GDM1 (cell line): Measurements from ENCODE around the gene FCGBP.
A peak's percentile ranks its signal among the peaks of the same experiment; 100 is the strongest.

Experiments
- DNase-seq: peaks from one replicate; lab custom pipeline; 2025; lab: John Stamatoyannopoulos, UW

Gene FCGBP

DNA sequence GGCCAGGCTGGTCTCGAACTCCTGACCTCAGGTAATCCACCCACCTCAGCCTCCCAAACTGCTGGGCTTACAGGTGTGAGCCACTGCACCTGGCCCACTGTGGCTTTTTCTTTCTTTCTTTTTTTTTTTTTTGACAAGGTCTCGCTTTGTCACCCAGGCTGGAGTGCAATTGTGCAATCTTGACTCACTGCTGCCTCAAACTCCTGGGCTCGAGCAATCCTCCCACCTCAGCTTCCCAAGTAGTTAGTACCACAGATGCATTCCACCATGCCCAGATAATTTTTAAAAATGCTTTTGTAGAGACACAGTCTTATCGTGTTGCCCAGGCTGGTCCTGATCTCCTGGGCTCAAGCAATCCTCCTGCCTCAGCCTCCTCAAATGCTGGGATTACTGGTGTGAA lies 12.1 kb upstream of the FCGBP start:
- DNase-seq: no peak

DNA sequence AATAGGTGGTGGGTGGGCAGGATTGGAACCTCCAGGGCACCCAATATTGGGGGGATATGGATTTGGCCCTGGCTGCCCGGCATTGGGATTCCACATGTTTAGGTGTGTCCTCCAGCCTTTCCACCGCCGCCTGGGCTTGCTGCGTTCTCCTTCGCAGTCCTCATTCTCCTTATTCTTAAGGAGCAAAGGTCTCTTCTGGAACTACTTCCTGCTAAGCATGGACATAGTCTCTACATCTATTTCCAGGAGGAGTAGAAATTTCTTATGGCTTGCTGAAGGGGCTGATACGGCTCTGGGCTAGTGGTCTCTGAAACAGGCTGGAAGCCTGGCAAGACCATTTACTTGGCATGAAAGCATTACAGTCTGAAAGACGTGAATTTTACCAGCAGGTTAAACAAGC lies 9.2 kb upstream of the FCGBP start:
- no peak for DNase-seq

- DNase-seq: no peak
Observed at GRCh38 chr19:39942366-39942730, 7.9 kb upstream of the FCGBP start.

- peak; percentile 52 for DNase-seq
Observed at GRCh38 chr19:39941615-39942365, 7.4 kb upstream of the FCGBP start.

DNA sequence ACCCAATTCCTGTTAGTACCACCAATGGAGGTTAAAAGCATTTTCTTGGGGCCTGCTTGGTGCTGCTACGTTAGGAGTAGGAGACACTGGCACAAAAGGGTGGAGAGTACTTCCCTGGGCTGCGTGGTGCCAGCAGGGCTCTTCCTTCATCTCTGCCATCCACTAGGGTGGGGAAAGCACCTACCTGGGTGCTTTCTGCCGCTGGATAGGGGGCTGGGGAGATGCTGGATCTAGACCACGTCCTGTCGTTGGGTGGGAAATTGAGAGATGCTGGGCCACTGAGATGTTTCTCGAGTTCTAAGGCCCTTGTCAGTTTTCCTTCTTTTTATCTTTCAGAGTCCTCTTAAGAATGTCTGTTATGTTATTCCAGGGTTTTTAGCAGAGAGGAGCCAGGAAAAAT lies 6.7 kb upstream of the FCGBP start:
- DNase-seq: no peak

GRCh38 chr19:39940221-39940833 lies 5.9 kb upstream of the FCGBP start:
- no peak for DNase-seq

- DNase-seq: no peak
Observed at GRCh38 chr19:39939556-39939955, 5.1 kb upstream of the FCGBP start.

DNA sequence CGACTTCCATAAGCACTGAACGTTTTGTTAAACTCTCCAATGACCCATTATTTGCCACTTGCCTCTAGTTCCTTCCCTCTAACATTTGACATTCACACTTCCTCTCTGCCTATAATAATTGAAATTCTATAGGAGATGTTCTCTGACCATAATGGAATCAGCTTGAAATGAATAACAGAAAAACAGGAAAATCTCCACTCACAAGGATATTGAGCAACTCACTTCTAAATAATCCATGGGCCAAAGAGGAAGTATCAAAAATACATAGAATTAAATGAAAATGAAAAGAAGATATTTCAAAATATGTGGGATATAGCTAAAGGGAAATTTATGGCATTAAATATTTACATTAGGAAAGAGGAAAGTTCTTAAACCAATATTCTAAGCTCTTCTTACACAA lies 3.4 kb upstream of the FCGBP start:
- no peak for DNase-seq

DNA sequence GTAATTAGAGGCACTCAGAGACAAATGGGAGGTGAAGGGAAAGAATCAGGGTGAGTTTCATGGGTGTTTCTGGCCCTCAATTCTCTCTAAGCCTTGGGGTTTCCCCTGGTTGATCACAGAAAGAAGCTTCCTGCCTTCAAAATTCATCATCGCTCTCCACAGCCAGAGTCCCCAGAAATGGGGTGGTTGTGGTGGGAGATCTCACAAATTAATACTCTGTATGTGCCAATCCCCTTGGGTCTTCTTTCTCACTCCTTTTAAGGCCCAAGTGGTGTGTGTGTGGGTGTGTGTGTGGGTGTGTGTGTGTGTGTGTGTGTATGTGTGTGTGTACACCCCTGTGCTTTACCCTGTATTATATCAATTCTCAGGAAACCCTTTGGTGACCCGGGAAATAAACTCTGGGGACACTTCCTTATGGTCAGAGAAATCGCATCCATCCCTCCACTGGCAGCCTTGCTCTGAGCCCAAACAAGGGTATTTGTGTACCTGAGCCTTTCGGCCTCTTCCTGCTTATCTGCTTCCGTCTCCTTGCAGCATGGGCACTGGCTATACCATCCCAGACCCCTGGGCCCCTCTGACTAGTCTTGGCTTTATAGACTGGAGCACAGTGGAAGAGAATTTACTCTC lies 2.8 kb upstream of the FCGBP start:
- DNase-seq: no peak

DNA sequence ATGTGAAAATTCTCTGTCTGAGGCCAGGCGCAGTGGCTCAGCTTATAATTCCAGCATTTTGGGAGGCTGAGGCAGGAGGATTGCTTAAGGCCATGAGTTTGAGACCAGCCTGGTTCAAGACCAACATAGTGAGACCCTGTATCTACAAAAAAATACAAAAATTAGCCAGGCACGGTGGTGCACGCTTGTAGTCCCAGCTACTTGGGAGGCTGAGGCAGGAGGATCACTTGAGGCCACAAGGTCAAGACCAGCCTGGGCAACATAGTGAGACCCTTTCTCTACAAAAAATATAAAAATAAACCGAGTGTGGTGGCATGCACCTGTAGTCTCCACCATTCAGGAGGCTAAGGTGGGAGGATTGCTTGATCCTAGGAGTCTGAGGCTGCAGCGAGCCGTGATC lies 2.2 kb upstream of the FCGBP start:
- DNase-seq: no peak

GRCh38 chr19:39936020-39936419 lies 1.6 kb upstream of the FCGBP start:
- DNase-seq: no peak

- no peak for DNase-seq
Observed at GRCh38 chr19:39935364-39935661, 879 bp upstream of the FCGBP start.

GRCh38 chr19:39929750-39930149 lies 4.7 kb downstream of the FCGBP start:
- no peak for DNase-seq

DNA sequence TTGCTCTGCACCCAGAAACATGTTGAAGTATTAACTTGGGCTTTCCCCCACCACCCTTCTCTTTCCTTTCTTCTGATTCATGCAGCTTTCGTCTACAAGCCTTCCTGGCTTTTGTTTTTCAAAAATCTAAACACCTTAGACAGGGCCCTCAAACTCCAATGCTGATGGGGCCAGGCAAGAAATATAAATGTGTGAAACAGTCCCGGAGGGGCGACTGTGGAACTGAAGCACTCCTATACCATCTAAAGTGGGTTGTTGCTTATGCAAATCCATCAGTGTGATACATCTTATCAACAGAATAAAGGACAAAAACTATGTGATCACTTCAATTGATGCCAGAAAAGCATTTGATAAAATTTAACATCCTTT lies 6.1 kb downstream of the FCGBP start:
- DNase-seq: no peak

GRCh38 chr19:39927524-39928356 lies 6.7 kb downstream of the FCGBP start:
- no peak for DNase-seq

DNA sequence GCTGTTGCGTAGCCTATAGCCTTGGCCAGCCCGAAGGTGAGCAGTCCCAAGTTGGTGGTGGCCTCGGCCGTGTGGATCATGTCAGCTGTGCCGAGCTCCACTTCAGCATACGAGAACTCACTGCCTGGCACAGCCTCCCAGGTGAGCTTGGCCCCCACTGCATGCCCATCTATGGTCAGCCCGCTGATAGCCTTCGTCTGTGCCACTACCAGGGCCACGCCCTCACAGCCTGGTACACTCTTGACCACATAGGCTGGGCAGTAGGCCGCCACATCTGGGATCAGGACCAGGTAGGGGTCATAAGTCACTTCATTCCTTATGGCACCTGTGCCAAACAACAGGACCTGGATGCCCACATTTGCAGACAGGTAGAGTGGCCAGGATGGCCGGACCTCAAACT lies 7.4 kb downstream of the FCGBP start:
- no peak for DNase-seq

DNA sequence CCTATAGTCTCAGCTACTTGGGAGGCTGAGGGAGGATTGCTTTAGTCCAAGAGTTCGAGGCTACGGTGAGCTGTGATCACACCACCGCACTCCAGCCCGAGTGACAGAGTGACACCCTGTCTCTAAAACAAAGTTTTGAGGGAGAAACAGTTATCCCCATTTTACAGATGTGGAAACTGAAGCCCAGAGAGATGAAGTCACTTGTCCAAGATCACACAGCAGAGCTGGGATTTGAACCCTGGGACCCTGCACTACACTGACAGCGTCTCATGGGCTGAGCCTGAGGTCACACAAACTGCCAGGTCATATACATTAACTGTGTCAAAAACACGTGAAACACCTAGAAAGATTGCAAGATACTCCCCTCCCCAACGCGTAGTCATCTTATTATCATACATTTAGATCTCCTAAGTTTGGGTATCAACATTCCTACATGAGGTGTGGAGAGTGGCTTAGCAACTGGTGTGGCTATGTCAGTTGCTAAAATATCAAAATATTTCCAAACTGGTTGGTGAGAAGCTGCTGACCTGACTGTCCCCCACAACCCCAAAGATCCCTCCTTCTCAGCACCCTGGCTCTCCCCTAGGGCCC lies 8.2 kb downstream of the FCGBP start:
- no peak for DNase-seq

GRCh38 chr19:39924952-39925351 lies 9.5 kb downstream of the FCGBP start:
- DNase-seq: no peak

DNA sequence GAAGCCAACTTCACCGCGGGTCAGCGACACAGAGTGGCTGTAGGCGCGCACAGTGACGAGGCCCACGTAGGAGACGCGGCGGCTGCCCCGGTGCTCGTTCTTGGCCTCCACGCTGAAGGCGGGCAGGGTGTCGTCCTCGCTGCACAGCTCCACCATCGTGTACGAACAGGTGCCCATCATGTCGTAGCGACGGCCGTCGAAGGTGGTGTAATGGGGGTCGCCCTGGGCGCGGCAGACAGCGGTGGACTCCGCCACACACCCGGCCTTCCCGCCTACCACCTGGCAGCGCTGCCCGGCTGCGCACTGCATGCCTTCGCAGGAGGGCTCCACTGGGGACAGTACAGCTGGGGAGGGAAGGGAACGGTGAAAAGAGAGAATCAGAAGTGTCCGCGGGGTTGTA lies 10.0 kb downstream of the FCGBP start:
- no peak for DNase-seq

- no peak for DNase-seq
Observed at GRCh38 chr19:39923862-39924261, 10.6 kb downstream of the FCGBP start.

GRCh38 chr19:39919976-39920375 lies 14.5 kb downstream of the FCGBP start:
- no peak for DNase-seq

DNA sequence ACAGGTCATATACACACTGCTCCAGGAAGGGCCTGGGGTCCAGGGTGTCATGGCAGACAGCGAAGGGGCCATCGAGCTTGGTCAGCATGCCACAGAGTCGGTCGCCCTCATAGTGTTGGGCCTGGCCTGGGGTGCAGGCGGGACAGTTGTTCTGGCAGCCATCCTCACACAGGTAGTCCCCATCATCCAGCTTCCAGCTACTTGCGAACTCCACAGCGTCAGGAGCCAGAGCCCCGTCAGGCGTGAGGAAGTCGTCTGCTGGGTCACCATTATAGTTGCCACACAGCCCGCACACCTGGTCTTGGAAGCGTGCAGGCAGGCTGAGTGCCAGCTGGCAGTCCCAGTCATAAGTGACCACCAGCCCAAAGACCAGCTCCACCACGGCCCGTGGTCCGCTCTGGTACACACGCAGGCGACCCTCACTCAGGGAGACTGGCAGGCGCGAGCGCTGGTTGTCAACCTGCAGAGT lies 16.2 kb downstream of the FCGBP start:
- no peak for DNase-seq
